Measurements from ENCODE around the gene KIRREL3.

Gene KIRREL3

DNA sequence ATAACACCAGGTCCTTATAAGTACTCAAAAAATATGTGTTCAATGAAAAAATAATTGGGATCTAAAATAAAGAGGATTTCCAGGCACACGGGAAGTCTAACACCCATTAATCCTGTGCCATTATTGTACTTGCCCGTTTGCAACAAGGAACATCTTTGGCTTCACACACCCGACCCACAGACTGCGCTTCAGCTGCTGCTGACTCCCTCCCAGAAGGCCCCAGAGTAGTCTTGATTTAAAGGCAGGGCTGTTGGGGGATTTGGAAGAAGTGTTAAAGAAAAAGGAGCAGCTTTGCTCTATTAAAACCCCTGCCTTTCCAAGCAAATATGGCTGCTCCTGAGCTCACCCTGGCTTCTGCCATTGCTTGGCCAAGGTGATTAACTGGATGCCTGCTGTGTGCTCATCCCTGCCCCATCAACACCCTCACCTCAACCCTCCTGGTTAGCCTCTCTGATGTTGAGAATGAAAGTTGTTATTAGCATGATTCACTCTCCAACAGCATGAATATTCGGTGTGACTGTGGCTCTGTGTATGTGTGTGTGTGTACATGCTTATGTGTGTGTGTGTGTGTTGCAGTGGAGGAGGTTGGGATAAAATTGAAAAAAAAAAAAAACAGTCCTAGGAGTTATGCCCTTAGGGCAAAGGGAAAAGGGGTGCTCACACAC lies 76.1 kb downstream of the KIRREL3 start:
- TF ChIP-seq, protein P1, sequence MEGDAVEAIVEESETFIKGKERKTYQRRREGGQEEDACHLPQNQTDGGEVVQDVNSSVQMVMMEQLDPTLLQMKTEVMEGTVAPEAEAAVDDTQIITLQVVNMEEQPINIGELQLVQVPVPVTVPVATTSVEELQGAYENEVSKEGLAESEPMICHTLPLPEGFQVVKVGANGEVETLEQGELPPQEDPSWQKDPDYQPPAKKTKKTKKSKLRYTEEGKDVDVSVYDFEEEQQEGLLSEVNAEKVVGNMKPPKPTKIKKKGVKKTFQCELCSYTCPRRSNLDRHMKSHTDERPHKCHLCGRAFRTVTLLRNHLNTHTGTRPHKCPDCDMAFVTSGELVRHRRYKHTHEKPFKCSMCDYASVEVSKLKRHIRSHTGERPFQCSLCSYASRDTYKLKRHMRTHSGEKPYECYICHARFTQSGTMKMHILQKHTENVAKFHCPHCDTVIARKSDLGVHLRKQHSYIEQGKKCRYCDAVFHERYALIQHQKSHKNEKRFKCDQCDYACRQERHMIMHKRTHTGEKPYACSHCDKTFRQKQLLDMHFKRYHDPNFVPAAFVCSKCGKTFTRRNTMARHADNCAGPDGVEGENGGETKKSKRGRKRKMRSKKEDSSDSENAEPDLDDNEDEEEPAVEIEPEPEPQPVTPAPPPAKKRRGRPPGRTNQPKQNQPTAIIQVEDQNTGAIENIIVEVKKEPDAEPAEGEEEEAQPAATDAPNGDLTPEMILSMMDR (conservative IDR thresholded peaks at IDR 0.05; ENCODE audit: low read depth, low read length), result no peak
- Histone ChIP-seq H3K79me2 (ENCODE audit: insufficient read depth, low read depth) (no peaks in the 10 kb centered on the region), H3K27ac (no peak overlapping the region), H3K9ac (no peak overlapping the region), H4K20me1 (ENCODE audit: insufficient read depth) (no peaks in the 10 kb centered on the region), H2AFZ (ENCODE audit: low read depth) (no peak overlapping the region), H3K36me3 (ENCODE audit: insufficient read depth) (no peaks in the 10 kb centered on the region), H3K4me3 (IDR thresholded peaks at IDR 0.05; ENCODE audit: insufficient read depth, low read depth, low read length) (no peak overlapping the region), H3K4me2 (no peak overlapping the region), H3K4me1 (ENCODE audit: low read depth, poor library complexity, severe bottlenecking) (no peaks in the 10 kb centered on the region), H3K27me3 (ENCODE audit: insufficient read depth, low read depth) (no peaks in the 10 kb centered on the region)

DNA sequence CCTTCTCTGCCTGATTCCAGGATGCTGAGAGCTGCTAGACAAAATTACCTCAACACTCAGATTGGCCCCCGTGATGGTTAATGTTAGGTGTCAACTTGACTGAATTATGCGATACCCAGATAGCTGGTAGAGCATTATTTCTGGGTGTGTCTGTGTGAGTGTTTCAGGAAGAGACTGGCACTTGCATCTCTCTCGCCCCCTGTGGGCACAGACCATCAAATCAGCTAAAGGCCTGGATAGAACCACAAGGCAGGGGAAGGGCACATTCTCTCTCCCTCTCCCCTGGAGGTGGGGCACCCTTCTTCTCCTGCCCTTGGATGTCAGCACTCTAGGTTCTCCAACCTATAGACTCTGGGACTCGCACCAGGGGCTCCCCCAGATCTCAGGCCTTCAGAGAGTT lies 79.7 kb downstream of the KIRREL3 start:
- Histone ChIP-seq H3K4me3 (IDR thresholded peaks at IDR 0.05; ENCODE audit: insufficient read depth, low read depth, low read length) (no peak overlapping the region), H2AFZ (ENCODE audit: low read depth) (no peak overlapping the region), H4K20me1 (ENCODE audit: insufficient read depth) (no peaks in the 10 kb centered on the region), H3K27ac (no peak overlapping the region), H3K4me1 (ENCODE audit: low read depth, poor library complexity, severe bottlenecking) (no peaks in the 10 kb centered on the region), H3K9ac (no peak overlapping the region), H3K27me3 (ENCODE audit: insufficient read depth, low read depth) (no peaks in the 10 kb centered on the region), H3K4me2 (no peak overlapping the region), H3K79me2 (ENCODE audit: insufficient read depth, low read depth) (no peaks in the 10 kb centered on the region), H3K36me3 (ENCODE audit: insufficient read depth) (no peaks in the 10 kb centered on the region)
- TF ChIP-seq, protein P1 (conservative IDR thresholded peaks at IDR 0.05; ENCODE audit: low read depth, low read length), result no peak

DNA sequence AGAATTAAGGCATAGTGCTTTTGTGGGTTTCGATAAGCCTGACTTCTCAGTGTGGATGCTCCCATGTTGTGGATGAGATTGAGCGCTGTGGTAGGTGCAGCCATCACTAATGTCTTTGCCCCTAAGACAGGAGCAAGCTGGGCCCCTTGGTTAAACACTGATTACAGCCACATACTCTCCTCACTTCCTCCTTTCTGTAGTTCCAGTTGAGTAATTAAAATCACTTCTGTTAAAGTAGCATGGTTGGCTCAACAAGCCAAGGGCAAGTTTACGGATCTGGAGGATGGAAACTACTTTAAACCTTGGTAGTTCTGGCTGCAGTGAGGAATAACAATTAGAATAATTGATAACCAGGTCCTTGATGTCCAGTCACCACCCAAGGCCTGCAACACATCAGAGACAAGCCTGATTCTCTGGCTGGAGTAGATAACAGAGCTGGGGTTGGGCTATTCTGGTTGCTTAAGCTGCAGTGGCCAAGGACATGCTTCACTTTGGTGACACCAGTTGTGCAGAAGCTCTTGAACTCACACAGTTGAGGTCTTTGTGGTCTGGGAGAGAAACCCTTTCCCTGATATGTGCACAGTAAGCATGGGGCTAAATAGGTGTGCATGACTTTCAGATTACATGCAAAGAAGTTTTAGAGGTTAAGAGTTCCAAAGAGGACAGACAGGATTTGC lies 81.3 kb downstream of the KIRREL3 start:
- Histone ChIP-seq H3K4me2 (no peak overlapping the region), H3K4me1 (ENCODE audit: low read depth, poor library complexity, severe bottlenecking) (no peaks in the 10 kb centered on the region), H3K27me3 (ENCODE audit: insufficient read depth, low read depth) (no peaks in the 10 kb centered on the region), H3K27ac (no peak overlapping the region), H3K36me3 (ENCODE audit: insufficient read depth) (no peaks in the 10 kb centered on the region), H2AFZ (ENCODE audit: low read depth) (no peak overlapping the region), H3K4me3 (IDR thresholded peaks at IDR 0.05; ENCODE audit: insufficient read depth, low read depth, low read length) (no peak overlapping the region), H3K79me2 (ENCODE audit: insufficient read depth, low read depth) (no peaks in the 10 kb centered on the region), H4K20me1 (ENCODE audit: insufficient read depth) (no peaks in the 10 kb centered on the region), H3K9ac (no peak overlapping the region)
- TF ChIP-seq, protein P1 (conservative IDR thresholded peaks at IDR 0.05; ENCODE audit: low read depth, low read length), result no peak

DNA sequence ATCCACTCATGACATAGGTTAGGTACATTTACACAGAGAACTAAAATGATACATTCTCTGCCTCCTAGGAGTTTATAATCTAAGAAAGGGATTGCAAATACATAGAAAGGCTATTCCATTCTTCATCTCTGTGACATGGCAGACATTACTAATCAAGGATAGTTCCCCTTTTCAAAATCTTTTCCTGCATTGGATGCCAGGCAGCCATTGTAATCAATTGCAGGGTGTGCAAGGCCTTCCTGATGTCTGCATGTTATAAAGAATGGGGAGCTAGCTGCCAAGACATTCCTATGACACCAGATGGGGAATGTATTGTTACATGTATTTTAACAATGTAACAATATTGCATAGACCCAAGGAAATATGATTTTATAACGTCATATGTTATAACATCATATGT lies 82.0 kb downstream of the KIRREL3 start:
- TF ChIP-seq, protein P1 (conservative IDR thresholded peaks at IDR 0.05; ENCODE audit: low read depth, low read length), result no peak
- H3K27ac ChIP-seq, result no peak overlapping the region

More for the DNA sequence above, 82.0 kb downstream of the KIRREL3 start:
- H3K36me3 ChIP-seq (ENCODE audit: insufficient read depth), result no peaks in the 10 kb centered on the region
- no peaks in the 10 kb centered on the region for H3K79me2 ChIP-seq (ENCODE audit: insufficient read depth, low read depth)
- H3K4me2 ChIP-seq, result no peak overlapping the region
- no peaks in the 10 kb centered on the region for H3K27me3 ChIP-seq (ENCODE audit: insufficient read depth, low read depth)
- H3K4me1 ChIP-seq (ENCODE audit: low read depth, poor library complexity, severe bottlenecking), result no peaks in the 10 kb centered on the region
- no peak overlapping the region for H3K4me3 ChIP-seq (IDR thresholded peaks at IDR 0.05; ENCODE audit: insufficient read depth, low read depth, low read length)
- no peak overlapping the region for H3K9ac ChIP-seq
- H2AFZ ChIP-seq (ENCODE audit: low read depth), result no peak overlapping the region
- no peaks in the 10 kb centered on the region for H4K20me1 ChIP-seq (ENCODE audit: insufficient read depth)
